NOMO-1 (cell line): ENCODE data around the gene OR10X1.

ENCODE experiments used
- DNase-seq, 2 experiments: peaks; one replicate each; lab custom pipeline; 2025; ENCODE audit not compliant: unreplicated experiment in 2 of 2; lab: John Stamatoyannopoulos, UW

OR10X1 gene

GRCh38 chr1:158579733-158580132, at the start of gene OR10X1:
OR10X1 (minus strand) TSS chr1:158579899; CDS start chr1:158579899, 0 bp downstream.
- DNase-seq, result no peak

GRCh38 chr1:158613764-158614163, 34.1 kb upstream of the OR10X1 start:
- DNase-seq, result no peak

- DNase-seq, result no peak
These were observed 32.2 kb upstream of the OR10X1 start for GRCh38 chr1:158611916-158612315.

GRCh38 chr1:158607296-158607695, 27.6 kb upstream of the OR10X1 start:
- no peak for DNase-seq

GRCh38 chr1:158604968-158605367, 25.3 kb upstream of the OR10X1 start, which contains the start of gene OR10Z1:
OR10Z1 (plus strand) TSS chr1:158605268; CDS start chr1:158606439, 1,171 bp downstream.
- no peak for DNase-seq

- DNase-seq, result no peak
These were observed 21.0 kb upstream of the OR10X1 start for GRCh38 chr1:158600735-158601134.

GRCh38 chr1:158586942-158587341, 7.2 kb upstream of the OR10X1 start:
- no peak for DNase-seq

GRCh38 chr1:158583962-158584361, 4.3 kb upstream of the OR10X1 start:
- DNase-seq, result no peak

- no peak for DNase-seq
These were observed 2.1 kb downstream of the OR10X1 start for GRCh38 chr1:158577561-158577960.

- DNase-seq, result no peak
These were observed 7.5 kb downstream of the OR10X1 start for GRCh38 chr1:158572226-158572625.

GRCh38 chr1:158570480-158570879, 9.2 kb downstream of the OR10X1 start, which contains the start of gene OR6P1:
OR6P1 (minus strand) TSS chr1:158570580; CDS start chr1:158563604, 6,976 bp downstream.
- DNase-seq, result no peak

GRCh38 chr1:158564608-158565007, 15.1 kb downstream of the OR10X1 start:
- DNase-seq, result peak; percentile 39 to 89

GRCh38 chr1:158563853-158564252, 15.8 kb downstream of the OR10X1 start:
- peak; percentile 18 to 83 for DNase-seq

- no peak for DNase-seq
These were observed 20.0 kb downstream of the OR10X1 start for GRCh38 chr1:158559696-158560095.

GRCh38 chr1:158554352-158554751, 25.3 kb downstream of the OR10X1 start, which contains the start of gene OR6Y1:
OR6Y1 (minus strand) TSS chr1:158554405; CDS start chr1:158548105, 6,300 bp downstream.
- no peak for DNase-seq

- no peak for DNase-seq
These were observed 27.4 kb downstream of the OR10X1 start for GRCh38 chr1:158552296-158552695.

- DNase-seq, result no peak
These were observed 32.2 kb downstream of the OR10X1 start for GRCh38 chr1:158547533-158547932.

GRCh38 chr1:158537609-158538008, 42.1 kb downstream of the OR10X1 start:
- DNase-seq, result no peak

GRCh38 chr1:158534496-158534895, 45.2 kb downstream of the OR10X1 start:
- DNase-seq, result no peak
